HepG2 (cell line): ENCODE measurements around the gene CITED2. TPM values are rescaled to one million over a fixed set of nuclear protein-coding genes. Genes with fewer than 3 reads are reported as not detected.
A peak's percentile ranks its signal among the peaks of the same experiment; 100 is the strongest.

Experiments
- AGO2 ChIP-seq: fragments of 200-400 bp; formaldehyde crosslinking; optimal IDR thresholded peaks from 2 replicates; pipeline ENCODE3; 2017; ENCODE audit warnings: mild to moderate bottlenecking, low read depth, low read length, moderate library complexity
- ELF3 ChIP-seq: IDR thresholded peaks from 2 replicates; pipeline ENCODE4 v1.6.1; 2016; ENCODE audit warnings: missing genetic modification reagents, missing compliant biosample characterization
- HNF4A ChIP-seq: sonication (generic); formaldehyde crosslinking; IDR thresholded peaks from 2 replicates; pipeline ENCODE4 v1.4.0; 2020; ENCODE audit warnings: missing genetic modification reagents
- MLXIP ChIP-seq: sonication (generic); formaldehyde crosslinking; IDR thresholded peaks from 2 replicates; pipeline ENCODE4 v1.9.0; 2021; ENCODE audit warnings: missing genetic modification reagents, borderline replicate concordance
- NFIC ChIP-seq: IDR thresholded peaks from 2 replicates; pipeline ENCODE4 v1.6.1; 2012; ENCODE audit warnings: mild to moderate bottlenecking, low read length, inconsistent platforms
- PHF21A ChIP-seq: sonication (generic); formaldehyde crosslinking; IDR thresholded peaks from 2 replicates; pipeline ENCODE4 v1.5.0; 2020; ENCODE audit warnings: mild to moderate bottlenecking, missing genetic modification reagents
- RAD51 ChIP-seq: fragments of 450-650 bp; IDR thresholded peaks from 2 replicates; pipeline ENCODE4 v1.6.1; 2016; ENCODE audit warnings: borderline replicate concordance
- STAT6 ChIP-seq: sonication (generic); formaldehyde crosslinking; IDR thresholded peaks from 2 replicates; pipeline ENCODE4 v1.4.0; 2020; ENCODE audit warnings: missing genetic modification reagents, mild to moderate bottlenecking, borderline replicate concordance
- TEAD2 ChIP-seq: sonication (generic); formaldehyde crosslinking; IDR thresholded peaks from 2 replicates; pipeline ENCODE4 v1.9.0; 2021; ENCODE audit warnings: missing genetic modification reagents
- ZNF224 ChIP-seq: sonication (generic); formaldehyde crosslinking; IDR thresholded peaks from 2 replicates; pipeline ENCODE4 v1.5.0; 2020; ENCODE audit warnings: mild to moderate bottlenecking, missing genetic modification reagents
- ZNF850 ChIP-seq: sonication (generic); formaldehyde crosslinking; conservative IDR thresholded peaks from 2 replicates; pipeline ENCODE4 v1.9.0; 2021; ENCODE audit warnings: mild to moderate bottlenecking, missing genetic modification reagents
- ZSCAN25 ChIP-seq: sonication (generic); formaldehyde crosslinking; IDR thresholded peaks from 2 replicates; pipeline ENCODE4 v1.8.0; 2022; ENCODE audit warnings: mild to moderate bottlenecking, missing genetic modification reagents
- ZSCAN31 ChIP-seq: sonication (generic); formaldehyde crosslinking; IDR thresholded peaks from 2 replicates; pipeline ENCODE4 v1.5.0; 2020; ENCODE audit warnings: low read depth, mild to moderate bottlenecking, missing genetic modification reagents
- polyA plus RNA-seq, 8 experiments: library from polyadenylated mRNA; depleted of rRNA in 3 of 8; stranded (reverse) in 7 of 8; unstranded in 1 of 8; fragments of >200 nt; fragmentation: Illumina TruSeq in 4 of 8; extraction: Trizol in 4 of 8; gene quantifications; 2 replicates each; pipeline versions ENCODE4 v1.2.1 to v1.2.3, GENCODE V29; 2011 to 2016; ENCODE audit warnings: low read depth in 4 of 8, missing spikeins in 1 of 8, mixed read lengths in 1 of 8; ENCODE audit not compliant: insufficient read depth in 1 of 8
- total RNA-seq, 5 experiments: library from RNA; depleted of rRNA; stranded (reverse); fragments of >200 nt; fragmentation: Illumina TruSeq; extraction: Trizol; gene quantifications; 2 replicates each; pipeline ENCODE4 v1.2.3, GENCODE V29; 2016; ENCODE audit warnings: low read depth in 1 of 5
- TF ChIP-seq, protein P1 (sequence below): sonication (generic); formaldehyde crosslinking; IDR thresholded peaks from 2 replicates; pipeline ENCODE4 v1.5.0; 2020; ENCODE audit warnings: mild to moderate bottlenecking, missing genetic modification reagents, borderline replicate concordance
- TF ChIP-seq, protein P2 (sequence below): sonication (generic); formaldehyde crosslinking; IDR thresholded peaks from 2 replicates; pipeline ENCODE4 v1.5.1; 2020; ENCODE audit warnings: mild to moderate bottlenecking, missing genetic modification reagents

CITED2 gene
- total and polyA plus RNA-seq, 2 of the 13 experiments (the other 11 are each of a cell fraction or from before 2014, with no cell fraction given), result 17.6 to 57.2 TPM

DNA sequence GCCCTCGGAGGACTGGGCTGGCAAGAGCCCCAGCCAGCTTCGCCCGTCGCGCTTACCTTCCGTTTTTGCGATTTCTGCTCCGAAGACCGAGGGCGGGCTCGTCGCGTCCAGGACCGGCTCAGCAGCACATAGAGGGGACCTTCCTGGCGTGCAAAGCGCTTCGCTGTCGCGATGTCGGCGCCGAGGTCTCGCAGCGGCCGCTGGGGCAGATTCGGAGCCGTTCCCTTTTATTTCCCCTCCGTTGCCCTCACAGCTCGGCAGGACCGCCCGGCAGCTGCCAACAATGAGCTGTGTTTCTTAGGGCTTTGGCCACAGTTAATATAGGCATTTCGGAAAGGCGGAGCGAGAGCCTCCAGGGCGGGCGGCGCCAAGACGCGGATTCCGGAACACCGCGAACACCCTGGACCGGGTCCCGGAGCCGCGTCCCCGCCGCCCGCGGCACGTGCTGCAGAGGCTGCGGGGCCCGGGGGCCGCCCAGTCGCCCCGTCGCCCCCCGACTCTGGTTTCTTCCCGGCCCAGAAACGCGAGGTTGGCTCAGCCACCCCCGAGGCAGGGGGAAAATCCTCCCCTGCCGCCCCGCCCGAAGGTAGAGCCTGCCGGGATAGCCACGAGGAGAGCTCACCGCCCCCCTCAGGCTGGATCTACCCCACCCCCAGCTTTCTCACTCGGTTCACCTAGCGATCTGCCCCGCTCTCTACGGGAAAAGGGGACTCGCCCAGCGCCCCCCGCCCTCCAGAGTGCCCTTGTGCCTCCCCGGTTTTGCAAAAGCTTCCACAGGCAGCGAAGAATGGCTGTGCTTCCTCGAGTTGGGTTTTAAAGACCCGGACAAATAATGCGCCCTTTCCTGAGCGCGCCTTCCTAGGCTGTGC is at the start of gene CITED2 (continued):
- TF ChIP-seq, protein P1, sequence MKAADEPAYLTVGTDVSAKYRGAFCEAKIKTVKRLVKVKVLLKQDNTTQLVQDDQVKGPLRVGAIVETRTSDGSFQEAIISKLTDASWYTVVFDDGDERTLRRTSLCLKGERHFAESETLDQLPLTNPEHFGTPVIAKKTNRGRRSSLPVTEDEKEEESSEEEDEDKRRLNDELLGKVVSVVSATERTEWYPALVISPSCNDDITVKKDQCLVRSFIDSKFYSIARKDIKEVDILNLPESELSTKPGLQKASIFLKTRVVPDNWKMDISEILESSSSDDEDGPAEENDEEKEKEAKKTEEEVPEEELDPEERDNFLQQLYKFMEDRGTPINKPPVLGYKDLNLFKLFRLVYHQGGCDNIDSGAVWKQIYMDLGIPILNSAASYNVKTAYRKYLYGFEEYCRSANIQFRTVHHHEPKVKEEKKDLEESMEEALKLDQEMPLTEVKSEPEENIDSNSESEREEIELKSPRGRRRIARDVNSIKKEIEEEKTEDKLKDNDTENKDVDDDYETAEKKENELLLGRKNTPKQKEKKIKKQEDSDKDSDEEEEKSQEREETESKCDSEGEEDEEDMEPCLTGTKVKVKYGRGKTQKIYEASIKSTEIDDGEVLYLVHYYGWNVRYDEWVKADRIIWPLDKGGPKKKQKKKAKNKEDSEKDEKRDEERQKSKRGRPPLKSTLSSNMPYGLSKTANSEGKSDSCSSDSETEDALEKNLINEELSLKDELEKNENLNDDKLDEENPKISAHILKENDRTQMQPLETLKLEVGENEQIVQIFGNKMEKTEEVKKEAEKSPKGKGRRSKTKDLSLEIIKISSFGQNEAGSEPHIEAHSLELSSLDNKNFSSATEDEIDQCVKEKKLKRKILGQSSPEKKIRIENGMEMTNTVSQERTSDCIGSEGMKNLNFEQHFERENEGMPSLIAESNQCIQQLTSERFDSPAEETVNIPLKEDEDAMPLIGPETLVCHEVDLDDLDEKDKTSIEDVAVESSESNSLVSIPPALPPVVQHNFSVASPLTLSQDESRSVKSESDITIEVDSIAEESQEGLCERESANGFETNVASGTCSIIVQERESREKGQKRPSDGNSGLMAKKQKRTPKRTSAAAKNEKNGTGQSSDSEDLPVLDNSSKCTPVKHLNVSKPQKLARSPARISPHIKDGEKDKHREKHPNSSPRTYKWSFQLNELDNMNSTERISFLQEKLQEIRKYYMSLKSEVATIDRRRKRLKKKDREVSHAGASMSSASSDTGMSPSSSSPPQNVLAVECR, result peak; percentile 79
- TF ChIP-seq NFIC, result peak; percentile 59; the same call in 1 of the 2 replicates
- TF ChIP-seq RAD51, result no peak
- TF ChIP-seq, protein P2, sequence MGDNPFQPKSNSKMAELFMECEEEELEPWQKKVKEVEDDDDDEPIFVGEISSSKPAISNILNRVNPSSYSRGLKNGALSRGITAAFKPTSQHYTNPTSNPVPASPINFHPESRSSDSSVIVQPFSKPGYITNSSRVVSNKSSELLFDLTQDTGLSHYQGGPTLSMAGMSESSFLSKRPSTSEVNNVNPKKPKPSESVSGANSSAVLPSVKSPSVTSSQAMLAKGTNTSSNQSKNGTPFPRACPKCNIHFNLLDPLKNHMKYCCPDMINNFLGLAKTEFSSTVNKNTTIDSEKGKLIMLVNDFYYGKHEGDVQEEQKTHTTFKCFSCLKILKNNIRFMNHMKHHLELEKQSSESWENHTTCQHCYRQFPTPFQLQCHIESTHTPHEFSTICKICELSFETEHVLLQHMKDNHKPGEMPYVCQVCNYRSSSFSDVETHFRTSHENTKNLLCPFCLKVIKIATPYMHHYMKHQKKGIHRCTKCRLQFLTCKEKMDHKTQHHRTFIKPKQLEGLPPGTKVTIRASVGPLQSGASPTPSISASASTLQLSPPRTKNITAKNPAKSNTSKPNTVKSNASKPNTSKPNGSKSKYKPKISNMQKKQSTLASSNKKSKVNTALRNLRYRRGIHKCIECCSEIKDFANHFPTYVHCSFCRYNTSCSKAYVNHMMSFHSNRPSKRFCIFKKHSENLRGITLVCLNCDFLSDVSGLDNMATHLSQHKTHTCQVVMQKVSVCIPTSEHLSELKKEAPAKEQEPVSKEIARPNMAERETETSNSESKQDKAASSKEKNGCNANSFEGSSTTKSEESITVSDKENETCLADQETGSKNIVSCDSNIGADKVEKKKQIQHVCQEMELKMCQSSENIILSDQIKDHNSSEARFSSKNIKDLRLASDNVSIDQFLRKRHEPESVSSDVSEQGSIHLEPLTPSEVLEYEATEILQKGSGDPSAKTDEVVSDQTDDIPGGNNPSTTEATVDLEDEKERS (CRISPR knock-in tag), result no peak
- no peak for TF ChIP-seq ZSCAN25 (CRISPR knock-in tag)
- peak; percentile 98 for TF ChIP-seq ZNF224 (CRISPR knock-in tag)
- 0 out of 2 replicates have a peak, but pooled peaks have one; percentile 50 for TF ChIP-seq TEAD2 (CRISPR knock-in tag)
- TF ChIP-seq STAT6 (CRISPR knock-in tag), result no peak
- peak; percentile 43; the same call in 1 of the 2 replicates for TF ChIP-seq HNF4A
- peak; percentile 93 for TF ChIP-seq ELF3
- TF ChIP-seq AGO2, result peak; percentile 92
- no peak for TF ChIP-seq MLXIP (CRISPR knock-in tag)
- TF ChIP-seq ZNF850, result 0 out of 2 replicates have a peak, but pooled peaks have one; percentile 29
- peak; percentile 70; the same call in 1 of the 2 replicates for TF ChIP-seq PHF21A (CRISPR knock-in tag)
- TF ChIP-seq ZSCAN31 (CRISPR knock-in tag), result peak; percentile 99
